ENCODE results near the gene OTOS. TPM values are rescaled to one million over a fixed set of nuclear protein-coding genes. Genes with fewer than 3 reads are reported as not detected.

The OTOS gene
- total RNA-seq, 2 experiments from 2014 or later = not detected

DNA sequence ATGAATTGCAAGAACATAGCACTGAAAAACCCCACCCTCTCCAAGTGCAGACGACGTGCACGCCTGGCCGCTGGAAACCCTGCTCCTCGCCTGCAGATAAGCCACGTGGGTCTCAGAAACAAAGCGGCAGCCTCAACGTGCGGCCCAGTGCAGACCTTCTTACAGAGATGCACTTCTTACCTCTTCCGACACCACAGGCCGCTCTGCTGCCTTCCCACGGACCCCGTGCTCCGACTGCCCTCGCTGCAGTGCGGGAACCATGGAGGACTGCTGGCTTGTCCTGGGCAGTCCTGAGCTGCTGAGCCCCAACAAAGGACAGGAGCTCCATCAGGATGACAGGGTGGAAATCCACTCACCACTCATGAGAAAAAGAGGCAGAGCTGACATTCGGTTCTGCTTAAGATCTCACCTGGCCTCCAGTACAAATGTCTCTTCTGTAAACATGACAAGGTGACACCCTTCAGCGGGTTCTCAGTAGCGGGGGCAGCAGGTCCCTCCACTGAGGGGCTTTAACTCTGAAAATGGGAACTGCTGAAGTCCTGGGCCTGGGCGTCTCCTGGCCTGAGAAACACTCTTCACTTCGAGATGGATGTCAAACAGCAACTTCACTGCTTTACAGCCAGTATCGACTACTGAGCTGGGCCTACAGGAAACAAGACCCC lies 10.6 kb downstream of the OTOS start:
- Mint-ChIP-seq H3K27me3 (ENCODE audit: low read depth) (no peaks in the 10 kb centered on the region), H3K36me3 (ENCODE audit: low read depth) (peaks cover 38% of the 10 kb centered on the region), H3K9me3 (ENCODE audit: insufficient read depth) (no peaks in the 10 kb centered on the region), H3K4me3 (no peak overlapping the region), H3K27ac (no peak overlapping the region), H3K4me1 (ENCODE audit: low read depth) (peaks cover 11% of the 10 kb centered on the region)
- DNase-seq (no peak), ATAC-seq (no peak)
- ChIA-PET CTCF (no interaction called here), POLR2A (no interaction called here)

DNA sequence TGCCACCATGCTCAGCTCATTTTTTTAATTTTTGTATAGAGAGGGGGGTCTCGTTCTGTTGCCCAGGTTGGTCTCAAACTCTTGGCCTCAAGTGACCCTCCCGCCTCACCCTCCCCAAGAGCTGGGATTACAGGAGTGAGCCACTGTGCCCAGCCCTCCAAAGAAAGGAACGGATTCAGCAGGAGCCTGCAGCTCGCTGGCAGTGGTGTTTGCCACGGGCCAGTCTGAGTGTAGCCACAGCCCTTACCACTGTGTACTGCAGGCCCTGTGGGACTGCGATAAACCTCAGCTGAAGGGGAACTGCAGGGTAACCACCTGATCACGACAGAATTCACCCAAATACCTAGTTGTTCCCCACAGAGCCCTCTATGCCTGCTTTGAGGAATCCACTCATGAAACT lies 11.1 kb downstream of the OTOS start:
- Mint-ChIP-seq H3K4me3 (no peak overlapping the region), H3K36me3 (ENCODE audit: low read depth) (peaks cover 38% of the 10 kb centered on the region), H3K27me3 (ENCODE audit: low read depth) (no peaks in the 10 kb centered on the region), H3K4me1 (ENCODE audit: low read depth) (peaks cover 5% of the 10 kb centered on the region), H3K27ac (no peak overlapping the region), H3K9me3 (ENCODE audit: insufficient read depth) (no peaks in the 10 kb centered on the region)
- ATAC-seq (no peak), DNase-seq (no peak)
- CTCF ChIA-PET = no interaction called here
- POLR2A ChIA-PET = no interaction called here

DNA sequence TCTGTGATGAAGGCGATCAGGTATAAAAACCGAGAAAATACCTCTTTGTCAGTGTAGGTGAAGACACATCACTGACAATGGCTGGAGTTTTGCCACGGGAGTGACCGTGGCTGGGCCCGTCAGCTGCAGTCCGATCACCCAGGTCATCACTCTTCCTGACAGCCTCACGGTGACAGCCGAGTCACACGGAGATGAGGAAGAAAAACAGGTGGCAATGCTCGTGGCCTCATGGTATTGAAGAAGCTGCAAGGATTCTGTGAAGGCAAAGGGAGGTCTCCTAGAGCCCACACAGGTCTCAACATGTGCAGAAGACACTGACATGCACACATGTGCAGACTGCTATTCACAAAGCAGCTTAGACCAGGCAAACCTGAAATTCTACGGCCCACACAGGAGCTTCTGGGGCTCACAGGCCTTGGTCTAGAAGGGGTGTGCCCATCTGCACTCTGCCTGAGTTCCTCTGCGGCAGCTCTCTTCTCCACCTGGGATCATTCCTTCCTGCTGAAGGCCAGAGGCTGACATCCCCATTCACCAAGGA lies 11.8 kb downstream of the OTOS start:
- Mint-ChIP-seq H3K4me3 (no peak overlapping the region), H3K27me3 (ENCODE audit: low read depth) (no peaks in the 10 kb centered on the region), H3K36me3 (ENCODE audit: low read depth) (peaks cover 38% of the 10 kb centered on the region), H3K27ac (no peak overlapping the region), H3K9me3 (ENCODE audit: insufficient read depth) (no peaks in the 10 kb centered on the region), H3K4me1 (ENCODE audit: low read depth) (peaks cover 2% of the 10 kb centered on the region)
- ChIA-PET CTCF (no interaction called here), POLR2A (no interaction called here)
- no peak for ATAC-seq
- DNase-seq = no peak

DNA sequence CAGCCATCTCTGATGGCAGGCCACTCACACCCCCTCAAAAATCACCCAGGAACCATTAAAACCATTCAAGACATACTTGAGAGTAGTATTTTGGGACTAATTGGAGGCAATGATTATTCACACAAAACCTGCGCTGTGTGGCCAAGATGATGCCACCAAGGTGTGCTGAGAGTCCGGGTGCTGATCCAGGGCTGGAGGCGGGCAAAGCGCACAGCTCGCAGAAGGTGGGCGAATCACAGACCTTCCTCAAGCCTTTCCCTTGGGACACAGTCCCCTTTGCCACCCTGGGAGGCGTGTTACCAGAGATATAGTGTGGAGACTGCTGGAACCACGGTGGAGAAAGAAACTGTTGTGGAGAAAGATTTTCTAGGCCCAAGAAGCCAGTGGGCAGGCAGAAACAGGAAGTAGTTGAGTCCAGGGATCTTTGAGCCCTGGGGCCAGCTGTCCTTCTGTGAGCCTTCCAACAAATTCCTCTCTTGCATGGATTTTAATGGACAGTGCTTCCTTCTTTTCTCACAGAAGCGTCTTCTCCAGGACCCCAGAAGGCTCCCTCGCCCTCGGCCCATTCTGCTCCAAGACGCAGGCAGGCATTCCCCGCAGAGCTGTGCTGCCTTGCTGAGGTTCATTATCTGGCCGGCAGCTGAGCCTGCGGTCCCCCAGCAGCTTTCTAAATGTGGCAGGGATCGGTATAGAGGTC lies 12.4 kb downstream of the OTOS start:
- no peaks in the 10 kb centered on the region for H3K27me3 Mint-ChIP-seq (ENCODE audit: low read depth)
- ChIA-PET CTCF (no interaction called here), POLR2A (no interaction called here)
- ATAC-seq (no peak), DNase-seq (no peak)
- no peak overlapping the region for H3K4me3 Mint-ChIP-seq
- H3K27ac Mint-ChIP-seq = no peak overlapping the region
- peaks cover 35% of the 10 kb centered on the region for H3K36me3 Mint-ChIP-seq (ENCODE audit: low read depth)
- H3K9me3 Mint-ChIP-seq (ENCODE audit: insufficient read depth) = no peaks in the 10 kb centered on the region
- no peaks in the 10 kb centered on the region for H3K4me1 Mint-ChIP-seq (ENCODE audit: low read depth)

- Mint-ChIP-seq H3K4me3 (no peak overlapping the region), H3K36me3 (ENCODE audit: low read depth) (peaks cover 31% of the 10 kb centered on the region), H3K9me3 (ENCODE audit: insufficient read depth) (no peaks in the 10 kb centered on the region), H3K27me3 (ENCODE audit: low read depth) (no peaks in the 10 kb centered on the region), H3K27ac (no peak overlapping the region), H3K4me1 (ENCODE audit: low read depth) (no peaks in the 10 kb centered on the region)
- no peak for ATAC-seq
- DNase-seq = no peak
- POLR2A ChIA-PET = no interaction called here
- CTCF ChIA-PET = no interaction called here
These were observed 13.2 kb downstream of the OTOS start for GRCh38 chr2:240127191-240127750.

DNA sequence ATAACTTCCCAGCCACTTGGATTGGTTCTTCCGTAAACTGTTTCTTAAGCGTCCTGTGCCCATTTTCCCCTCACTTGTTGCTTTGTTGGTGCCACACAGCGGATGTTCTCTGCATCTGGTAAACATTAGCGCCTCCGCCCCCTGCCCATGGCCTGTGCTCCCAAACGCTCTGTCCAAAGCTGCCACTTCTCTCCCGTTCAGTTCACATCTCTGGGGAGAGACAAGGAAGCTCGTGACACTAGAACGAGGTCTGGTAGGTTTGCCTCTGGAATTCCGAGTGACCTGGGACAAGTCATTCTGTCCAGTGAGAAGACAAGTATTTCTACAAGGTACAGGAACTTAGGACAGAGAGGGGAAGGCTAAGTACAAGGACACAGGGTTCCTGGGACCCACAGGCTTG lies 13.7 kb downstream of the OTOS start:
- no peak overlapping the region for H3K27ac Mint-ChIP-seq
- DNase-seq = no peak
- no peaks in the 10 kb centered on the region for H3K9me3 Mint-ChIP-seq (ENCODE audit: insufficient read depth)
- ChIA-PET POLR2A (no interaction called here), CTCF (no interaction called here)
- no peak overlapping the region for H3K4me3 Mint-ChIP-seq
- H3K27me3 Mint-ChIP-seq (ENCODE audit: low read depth) = no peaks in the 10 kb centered on the region
- H3K4me1 Mint-ChIP-seq (ENCODE audit: low read depth) = peaks cover under 1% of the 10 kb centered on the region
- no peak for ATAC-seq
- H3K36me3 Mint-ChIP-seq (ENCODE audit: low read depth) = peaks cover 27% of the 10 kb centered on the region

DNA sequence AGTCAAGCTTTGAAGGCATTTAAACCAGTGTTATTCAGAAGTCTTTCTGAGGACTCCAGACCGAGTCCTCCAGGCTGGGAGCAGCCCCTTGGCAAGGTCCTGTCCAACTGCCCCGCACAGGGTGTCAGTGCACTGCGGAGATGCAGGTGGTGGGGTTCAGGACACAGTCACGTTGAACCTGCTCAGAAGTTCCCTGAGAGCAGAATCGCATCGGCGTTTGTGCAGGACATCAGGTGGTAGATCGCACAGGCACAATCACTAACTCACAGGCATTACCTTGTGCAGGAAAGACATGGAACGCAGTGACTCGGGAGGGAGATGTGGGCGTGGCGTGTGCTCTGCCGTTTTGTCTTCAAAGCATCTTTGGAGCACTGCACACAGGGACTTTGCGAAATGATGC lies 14.7 kb downstream of the OTOS start:
- H3K9me3 Mint-ChIP-seq (ENCODE audit: insufficient read depth) = no peaks in the 10 kb centered on the region
- peaks cover 5% of the 10 kb centered on the region for H3K4me1 Mint-ChIP-seq (ENCODE audit: low read depth)
- no peak overlapping the region for H3K4me3 Mint-ChIP-seq
- POLR2A ChIA-PET = no interaction called here
- peaks cover 3% of the 10 kb centered on the region for H3K27me3 Mint-ChIP-seq (ENCODE audit: low read depth)
- peaks cover 22% of the 10 kb centered on the region for H3K36me3 Mint-ChIP-seq (ENCODE audit: low read depth)
- ATAC-seq (no peak), DNase-seq (no peak)
- CTCF ChIA-PET = no interaction called here
- H3K27ac Mint-ChIP-seq = no peak overlapping the region

DNA sequence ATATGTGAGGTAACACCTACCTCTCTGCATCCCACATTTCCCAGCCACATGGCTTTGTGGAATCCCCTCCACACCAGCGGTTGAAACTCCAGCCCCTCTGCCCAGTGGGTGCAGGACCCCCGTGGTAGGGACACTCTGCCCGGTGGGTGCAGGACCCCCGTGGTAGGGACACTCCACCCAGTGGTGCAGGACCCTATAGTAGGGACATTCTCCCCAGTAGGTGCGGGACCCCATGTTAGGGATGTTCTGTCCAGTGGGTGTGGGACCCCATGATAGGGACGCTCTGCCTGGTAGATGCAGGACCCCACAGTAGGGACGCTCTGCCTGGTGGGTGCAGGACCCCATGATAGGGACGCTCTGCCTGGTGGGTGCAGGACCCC lies 15.8 kb downstream of the OTOS start:
- DNase-seq (no peak), ATAC-seq (no peak)
- H3K9me3 Mint-ChIP-seq (ENCODE audit: insufficient read depth) = no peaks in the 10 kb centered on the region
- POLR2A ChIA-PET = no interaction called here
- H3K4me3 Mint-ChIP-seq = no peak overlapping the region
- H3K36me3 Mint-ChIP-seq (ENCODE audit: low read depth) = peaks cover 12% of the 10 kb centered on the region
- peaks cover 5% of the 10 kb centered on the region for H3K4me1 Mint-ChIP-seq (ENCODE audit: low read depth)
- CTCF ChIA-PET = no interaction called here
- no peak overlapping the region for H3K27ac Mint-ChIP-seq
- peaks cover 7% of the 10 kb centered on the region for H3K27me3 Mint-ChIP-seq (ENCODE audit: low read depth)

- POLR2A ChIA-PET = no interaction called here
- ATAC-seq = no peak
- Mint-ChIP-seq H3K27ac (no peak overlapping the region), H3K4me1 (ENCODE audit: low read depth) (peaks cover 5% of the 10 kb centered on the region), H3K9me3 (ENCODE audit: insufficient read depth) (no peaks in the 10 kb centered on the region), H3K4me3 (no peak overlapping the region), H3K36me3 (ENCODE audit: low read depth) (peaks cover 10% of the 10 kb centered on the region), H3K27me3 (ENCODE audit: low read depth) (peaks cover 7% of the 10 kb centered on the region)
- CTCF ChIA-PET = no interaction called here
- DNase-seq = peak; percentile 4
These were observed 16.4 kb downstream of the OTOS start for GRCh38 chr2:240123821-240124650.

- ATAC-seq (no peak), DNase-seq (peak; percentile 9)
- Mint-ChIP-seq H3K4me1 (ENCODE audit: low read depth) (peaks cover 5% of the 10 kb centered on the region), H3K27me3 (ENCODE audit: low read depth) (peaks cover 7% of the 10 kb centered on the region), H3K9me3 (ENCODE audit: insufficient read depth) (no peaks in the 10 kb centered on the region), H3K4me3 (no peak overlapping the region), H3K36me3 (ENCODE audit: low read depth) (no peaks in the 10 kb centered on the region), H3K27ac (no peak overlapping the region)
- CTCF ChIA-PET = no interaction called here
- POLR2A ChIA-PET = no interaction called here
These were observed 18.8 kb downstream of the OTOS start for GRCh38 chr2:240121675-240122074.

DNA sequence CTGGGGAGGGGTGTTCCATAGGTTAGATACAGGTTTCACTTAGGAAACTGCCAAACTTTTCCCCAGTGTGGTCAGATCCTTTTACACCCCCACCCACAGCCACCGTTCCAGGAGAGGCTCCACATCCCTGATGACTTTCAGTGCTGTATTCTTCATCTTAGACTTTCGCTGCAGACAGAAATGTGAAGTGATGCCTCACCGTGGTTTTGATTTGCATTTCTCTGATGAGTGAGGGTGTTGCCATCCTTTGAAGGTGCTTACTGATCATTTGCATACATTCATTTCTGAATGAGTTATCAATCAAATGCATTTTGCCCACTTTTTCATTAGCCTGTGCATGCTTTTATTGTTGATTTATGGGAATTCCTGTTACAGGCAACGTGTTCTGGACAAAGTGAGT lies 19.3 kb downstream of the OTOS start:
- CTCF ChIA-PET = no interaction called here
- Mint-ChIP-seq H3K27ac (no peak overlapping the region), H3K4me3 (no peak overlapping the region), H3K9me3 (ENCODE audit: insufficient read depth) (no peaks in the 10 kb centered on the region), H3K27me3 (ENCODE audit: low read depth) (peaks cover 9% of the 10 kb centered on the region), H3K4me1 (ENCODE audit: low read depth) (peaks cover 5% of the 10 kb centered on the region), H3K36me3 (ENCODE audit: low read depth) (no peaks in the 10 kb centered on the region)
- ATAC-seq (no peak), DNase-seq (peak; percentile 13)
- POLR2A ChIA-PET = no interaction called here

- no peak for ATAC-seq
- POLR2A ChIA-PET = no interaction called here
- Mint-ChIP-seq H3K4me3 (no peak overlapping the region), H3K4me1 (ENCODE audit: low read depth) (no peaks in the 10 kb centered on the region), H3K27me3 (ENCODE audit: low read depth) (peaks cover 15% of the 10 kb centered on the region), H3K9me3 (ENCODE audit: insufficient read depth) (no peaks in the 10 kb centered on the region), H3K27ac (no peak overlapping the region), H3K36me3 (ENCODE audit: low read depth) (no peaks in the 10 kb centered on the region)
- CTCF ChIA-PET = no interaction called here
- no peak for DNase-seq
These were observed 26.2 kb downstream of the OTOS start for GRCh38 chr2:240114233-240114632.

Measured in activated CD8-positive, alpha-beta T cell treated with anti-CD3 and anti-CD28 coated beads, Interleukin-2, amount 10 ng/mL, durations not matched to agents 7 days and 5 days (primary cell).